ENCODE measurements around the gene ERVV-1.
"Not testable (repeated sequence)": the region's sequence is repeated elsewhere in the genome, so short reads cannot be mapped to it uniquely, and the experiment has no call there.

- TF ChIP-seq, protein P1, sequence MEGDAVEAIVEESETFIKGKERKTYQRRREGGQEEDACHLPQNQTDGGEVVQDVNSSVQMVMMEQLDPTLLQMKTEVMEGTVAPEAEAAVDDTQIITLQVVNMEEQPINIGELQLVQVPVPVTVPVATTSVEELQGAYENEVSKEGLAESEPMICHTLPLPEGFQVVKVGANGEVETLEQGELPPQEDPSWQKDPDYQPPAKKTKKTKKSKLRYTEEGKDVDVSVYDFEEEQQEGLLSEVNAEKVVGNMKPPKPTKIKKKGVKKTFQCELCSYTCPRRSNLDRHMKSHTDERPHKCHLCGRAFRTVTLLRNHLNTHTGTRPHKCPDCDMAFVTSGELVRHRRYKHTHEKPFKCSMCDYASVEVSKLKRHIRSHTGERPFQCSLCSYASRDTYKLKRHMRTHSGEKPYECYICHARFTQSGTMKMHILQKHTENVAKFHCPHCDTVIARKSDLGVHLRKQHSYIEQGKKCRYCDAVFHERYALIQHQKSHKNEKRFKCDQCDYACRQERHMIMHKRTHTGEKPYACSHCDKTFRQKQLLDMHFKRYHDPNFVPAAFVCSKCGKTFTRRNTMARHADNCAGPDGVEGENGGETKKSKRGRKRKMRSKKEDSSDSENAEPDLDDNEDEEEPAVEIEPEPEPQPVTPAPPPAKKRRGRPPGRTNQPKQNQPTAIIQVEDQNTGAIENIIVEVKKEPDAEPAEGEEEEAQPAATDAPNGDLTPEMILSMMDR (IDR thresholded peaks at IDR 0.05), result not testable (repeated sequence)
- not testable (repeated sequence) for TF ChIP-seq EZH2 (IDR thresholded peaks at IDR 0.05)
Measured at GRCh38 chr19:52983167-52983566, 30.6 kb upstream of the ERVV-1 start.

All from neural progenitor cell (in vitro differentiated cells).